T-helper 22 cell (primary cell): ENCODE data around the gene AGAP1.

Experiments used
- DNase-seq: peaks from one replicate; pipeline ENCODE4 v3.0.0-alpha.2; 2020; ENCODE audit warnings: low read depth

The AGAP1 gene

GRCh38 chr2:235508371-235509160 lies 14.7 kb downstream of the AGAP1 start:
- DNase-seq = no peak

- no peak for DNase-seq
These were observed 16.5 kb downstream of the AGAP1 start for GRCh38 chr2:235510318-235510717.

- no peak for DNase-seq
These were observed 17.4 kb downstream of the AGAP1 start for GRCh38 chr2:235511187-235511661.

GRCh38 chr2:235511751-235512698 lies 18.2 kb downstream of the AGAP1 start:
- DNase-seq = no peak

- no peak for DNase-seq
These were observed 18.8 kb downstream of the AGAP1 start for GRCh38 chr2:235512699-235513053.

GRCh38 chr2:235513984-235514626 lies 20.3 kb downstream of the AGAP1 start:
- no peak for DNase-seq

- DNase-seq = no peak
These were observed 21.0 kb downstream of the AGAP1 start for GRCh38 chr2:235514627-235515363.

- no peak for DNase-seq
These were observed 21.5 kb downstream of the AGAP1 start for GRCh38 chr2:235515364-235515742.

GRCh38 chr2:235515821-235516220 lies 22.0 kb downstream of the AGAP1 start:
- no peak for DNase-seq

- DNase-seq = no peak
These were observed 22.4 kb downstream of the AGAP1 start for GRCh38 chr2:235516257-235516656.

GRCh38 chr2:235518322-235519090 lies 24.7 kb downstream of the AGAP1 start:
- no peak for DNase-seq

GRCh38 chr2:235520787-235521186 lies 26.9 kb downstream of the AGAP1 start:
- no peak for DNase-seq

- DNase-seq = no peak
These were observed 28.0 kb downstream of the AGAP1 start for GRCh38 chr2:235521844-235522243.

GRCh38 chr2:235523021-235523420 lies 29.2 kb downstream of the AGAP1 start:
- DNase-seq = no peak

- DNase-seq = no peak
These were observed 29.8 kb downstream of the AGAP1 start for GRCh38 chr2:235523486-235524150.

- no peak for DNase-seq
These were observed 32.3 kb downstream of the AGAP1 start for GRCh38 chr2:235526166-235526565.

- no peak for DNase-seq
These were observed 34.1 kb downstream of the AGAP1 start for GRCh38 chr2:235527806-235528469.

- no peak for DNase-seq
These were observed 35.8 kb downstream of the AGAP1 start for GRCh38 chr2:235529621-235530020.

- DNase-seq = no peak
These were observed 36.9 kb downstream of the AGAP1 start for GRCh38 chr2:235530735-235531134.

GRCh38 chr2:235532307-235532706 lies 38.5 kb downstream of the AGAP1 start:
- DNase-seq = no peak
